GM21423 (cell line): Measurements from ENCODE around the gene ZNF277.

Source experiments
- ATAC-seq: cut with Tn5 transposase; IDR thresholded peaks from one replicate; pipeline ENCODE4 v1.9.1; 2021; ENCODE audit warnings: mild to moderate bottlenecking, moderate library complexity; ENCODE audit not compliant: unreplicated experiment

ZNF277 gene

GRCh38 chr7:112183266-112183665 lies 23.2 kb upstream of the ZNF277 start:
- ATAC-seq: no peak

GRCh38 chr7:112184455-112184854 lies 22.0 kb upstream of the ZNF277 start:
- ATAC-seq: no peak

- no peak for ATAC-seq
Observed at GRCh38 chr7:112185005-112185834, 21.3 kb upstream of the ZNF277 start.

GRCh38 chr7:112186300-112186699 lies 20.2 kb upstream of the ZNF277 start:
- no peak for ATAC-seq

GRCh38 chr7:112188257-112188656 lies 18.2 kb upstream of the ZNF277 start:
- ATAC-seq: no peak

GRCh38 chr7:112189691-112190090 lies 16.8 kb upstream of the ZNF277 start:
- no peak for ATAC-seq

GRCh38 chr7:112190120-112190519 lies 16.4 kb upstream of the ZNF277 start:
- ATAC-seq: no peak

GRCh38 chr7:112192236-112193154 lies 14.0 kb upstream of the ZNF277 start:
- ATAC-seq: no peak

- ATAC-seq: no peak
Observed at GRCh38 chr7:112193915-112194502, 12.5 kb upstream of the ZNF277 start.

- ATAC-seq: no peak
Observed at GRCh38 chr7:112195717-112196116, 10.8 kb upstream of the ZNF277 start.

- no peak for ATAC-seq
Observed at GRCh38 chr7:112197322-112197721, 9.2 kb upstream of the ZNF277 start.

- no peak for ATAC-seq
Observed at GRCh38 chr7:112199035-112199655, 7.3 kb upstream of the ZNF277 start.

- ATAC-seq: no peak
Observed at GRCh38 chr7:112199672-112200071, 6.8 kb upstream of the ZNF277 start.

GRCh38 chr7:112201411-112201810 lies 5.1 kb upstream of the ZNF277 start:
- no peak for ATAC-seq

- no peak for ATAC-seq
Observed at GRCh38 chr7:112201839-112202238, 4.7 kb upstream of the ZNF277 start.

GRCh38 chr7:112202816-112203215 lies 3.7 kb upstream of the ZNF277 start:
- ATAC-seq: no peak

- no peak for ATAC-seq
Observed at GRCh38 chr7:112203365-112203739, 3.1 kb upstream of the ZNF277 start.

GRCh38 chr7:112204499-112205342 lies 1.8 kb upstream of the ZNF277 start:
- no peak for ATAC-seq

- peak; percentile 11 for ATAC-seq
Observed at GRCh38 chr7:112205343-112206237, 905 bp upstream of the ZNF277 start.
